MM.1S (cell line): ENCODE measurements around the gene OSBPL5.

Experiments used
- DNase-seq: peaks from one replicate; pipeline ENCODE4 v3.0.0-alpha.2; 2015
- H2AFZ ChIP-seq: fragments of 300-600 bp; sonication (generic); 2 replicates; pipeline ENCODE4 v1.6.0; 2016; ENCODE audit warnings: antibody characterized with exemption, low read length
- H3F3A ChIP-seq: fragments of 300-600 bp; sonication (generic); 2 replicates; pipeline ENCODE4 v1.6.1; 2016; ENCODE audit warnings: mild to moderate bottlenecking, antibody characterized with exemption, low read length, moderate library complexity, mixed read lengths; ENCODE audit not compliant: insufficient read depth
- H3K27ac ChIP-seq: fragments of 300-600 bp; sonication (generic); 2 replicates; pipeline ENCODE4 v1.5.1; 2016; ENCODE audit warnings: mild to moderate bottlenecking, low read length
- H3K27me3 ChIP-seq: fragments of 300-600 bp; sonication (generic); replicated peaks from 2 replicates; pipeline ENCODE4 v1.6.0; 2016; ENCODE audit warnings: low read length; ENCODE audit not compliant: insufficient read depth
- H3K36me3 ChIP-seq: fragments of 300-600 bp; sonication (generic); replicated peaks from 2 replicates; pipeline ENCODE4 v1.6.1; 2016; ENCODE audit warnings: mild to moderate bottlenecking, low read length, mixed read lengths; ENCODE audit not compliant: insufficient read depth
- H3K4me1 ChIP-seq: fragments of 300-600 bp; sonication (generic); 2 replicates; pipeline ENCODE4 v1.6.1; 2016; ENCODE audit warnings: low read length, mixed read lengths
- H3K4me2 ChIP-seq: fragments of 300-600 bp; sonication (generic); 2 replicates; pipeline ENCODE4 v1.6.0; 2016; ENCODE audit warnings: low read depth, low read length
- H3K4me3 ChIP-seq: fragments of 300-600 bp; sonication (generic); 2 replicates; pipeline ENCODE4 v1.5.1; 2016; ENCODE audit warnings: low read length, mixed read lengths
- H3K79me2 ChIP-seq: fragments of 300-600 bp; sonication (generic); 2 replicates; pipeline ENCODE4 v1.6.1; 2016; ENCODE audit warnings: mixed run types, low read length, mixed read lengths
- H3K9ac ChIP-seq: fragments of 300-600 bp; sonication (generic); 2 replicates; pipeline ENCODE4 v1.6.1; 2016; ENCODE audit warnings: low read length, mixed read lengths
- H3K9me2 ChIP-seq: fragments of 300-600 bp; sonication (generic); replicated peaks from 2 replicates; pipeline ENCODE4 v1.6.1; 2016; ENCODE audit warnings: mild to moderate bottlenecking, low read length, mixed read lengths; ENCODE audit not compliant: insufficient read depth
- H3K9me3 ChIP-seq: fragments of 300-600 bp; sonication (generic); replicated peaks from 2 replicates; pipeline ENCODE4 v1.6.1; 2016; ENCODE audit warnings: mild to moderate bottlenecking, low read length, mixed read lengths; ENCODE audit not compliant: insufficient read depth
- H4K20me1 ChIP-seq: fragments of 300-600 bp; sonication (generic); 2 replicates; pipeline ENCODE4 v1.6.1; 2016; ENCODE audit warnings: mild to moderate bottlenecking, low read length, moderate library complexity, mixed read lengths; ENCODE audit not compliant: insufficient read depth
- CTCF ChIP-seq: fragments of 300-600 bp; sonication (generic); IDR thresholded peaks from 2 replicates; pipeline ENCODE4 v1.5.1; 2016; ENCODE audit warnings: antibody characterized with exemption, low read length, mixed read lengths
- EZH2 ChIP-seq: fragments of 300-600 bp; sonication (generic); optimal IDR thresholded peaks from 2 replicates; pipeline ENCODE3; 2017; ENCODE audit warnings: low read depth, mild to moderate bottlenecking, antibody characterized with exemption, low read length, mixed read lengths
- EZH2phosphoT487 ChIP-seq: fragments of 300-600 bp; sonication (generic); IDR thresholded peaks from 2 replicates; pipeline ENCODE4 v1.6.1; 2018; ENCODE audit warnings: antibody characterized with exemption, low read length

The OSBPL5 gene

GRCh38 chr11:3088806-3089205 lies 76.3 kb downstream of the OSBPL5 start:
- Histone ChIP-seq H2AFZ (no peak overlapping the region), H3K9me2 (no peaks in the 10 kb centered on the region), H3K27ac (no peak overlapping the region), H3K9me3 (no peaks in the 10 kb centered on the region), H3K79me2 (no peaks in the 10 kb centered on the region), H3K4me3 (no peak overlapping the region), H3K36me3 (no peaks in the 10 kb centered on the region), H3K4me2 (no peak overlapping the region), H3K4me1 (no peaks in the 10 kb centered on the region), H3K27me3 (no peaks in the 10 kb centered on the region), H3F3A (no peaks in the 10 kb centered on the region), H3K9ac (no peak overlapping the region), H4K20me1 (no peaks in the 10 kb centered on the region)
- TF ChIP-seq EZH2 (no peak), CTCF (no peak), EZH2phosphoT487 (no peak)
- DNase-seq, result no peak

- Histone ChIP-seq H3K36me3 (no peaks in the 10 kb centered on the region), H3K9ac (no peak overlapping the region), H3K4me2 (no peak overlapping the region), H3F3A (no peaks in the 10 kb centered on the region), H3K9me2 (no peaks in the 10 kb centered on the region), H3K9me3 (no peaks in the 10 kb centered on the region), H3K27ac (no peak overlapping the region), H3K27me3 (no peaks in the 10 kb centered on the region), H2AFZ (no peak overlapping the region), H3K4me1 (no peaks in the 10 kb centered on the region), H3K79me2 (no peaks in the 10 kb centered on the region), H3K4me3 (no peak overlapping the region), H4K20me1 (no peaks in the 10 kb centered on the region)
- DNase-seq, result no peak
- no peak for TF ChIP-seq EZH2phosphoT487
- TF ChIP-seq CTCF, result no peak
- TF ChIP-seq EZH2, result no peak
Observed at GRCh38 chr11:3087821-3088800, 77.0 kb downstream of the OSBPL5 start.

- no peaks in the 10 kb centered on the region for H3K4me1 ChIP-seq
- H3K9ac ChIP-seq, result no peak overlapping the region
- H3K36me3 ChIP-seq, result no peaks in the 10 kb centered on the region
- H3K27ac ChIP-seq, result no peak overlapping the region
- no peaks in the 10 kb centered on the region for H3K79me2 ChIP-seq
- H3K4me2 ChIP-seq, result no peak overlapping the region
- H3K4me3 ChIP-seq, result no peak overlapping the region
- H2AFZ ChIP-seq, result no peak overlapping the region
- no peak for DNase-seq
- H3K27me3 ChIP-seq, result no peaks in the 10 kb centered on the region
- H3K9me2 ChIP-seq, result no peaks in the 10 kb centered on the region
- H4K20me1 ChIP-seq, result no peaks in the 10 kb centered on the region
- TF ChIP-seq EZH2 (no peak), EZH2phosphoT487 (no peak), CTCF (no peak)
- no peaks in the 10 kb centered on the region for H3F3A ChIP-seq
- H3K9me3 ChIP-seq, result no peaks in the 10 kb centered on the region
Observed at GRCh38 chr11:3087373-3087772, 77.7 kb downstream of the OSBPL5 start.
